OCI-LY1 (cell line): ENCODE results near the gene DNAJB12.

ENCODE experiments used
- H2AFZ ChIP-seq: fragments of 200-600 bp; sonication (generic), shearing (Covaris generic); 2 replicates; pipeline ENCODE4 v1.6.0; 2014; ENCODE audit warnings: antibody characterized with exemption, mild to moderate bottlenecking, low read length
- H3F3A ChIP-seq: fragments of 200-600 bp; sonication (generic), shearing (Covaris generic); 2 replicates; pipeline ENCODE4 v1.6.0; 2014; ENCODE audit warnings: mild to moderate bottlenecking, antibody characterized with exemption, low read length, moderate library complexity; ENCODE audit not compliant: insufficient read depth
- H3K27ac ChIP-seq: fragments of 200-600 bp; sonication (generic); 2 replicates; pipeline ENCODE4 v1.5.1; 2014; ENCODE audit warnings: low read length, mixed run types, mild to moderate bottlenecking, low read depth; ENCODE audit not compliant: poor library complexity, severe bottlenecking
- H3K27me3 ChIP-seq: fragments of 200-600 bp; sonication (generic); 2 replicates; pipeline ENCODE4 v1.6.0; 2014; ENCODE audit warnings: antibody characterized with exemption, mild to moderate bottlenecking, low read length, moderate library complexity; ENCODE audit not compliant: insufficient read depth
- H3K36me3 ChIP-seq: fragments of 200-600 bp; sonication (generic); 2 replicates; pipeline ENCODE4 v1.6.1; 2014; ENCODE audit warnings: mild to moderate bottlenecking, antibody characterized with exemption, low read length, moderate library complexity, mixed read lengths; ENCODE audit not compliant: insufficient read depth
- H3K4me1 ChIP-seq: fragments of 200-600 bp; sonication (generic); 2 replicates; pipeline ENCODE4 v1.5.1; 2014; ENCODE audit warnings: mild to moderate bottlenecking, low read length, moderate library complexity; ENCODE audit not compliant: insufficient read depth, severe bottlenecking
- H3K4me2 ChIP-seq: fragments of 200-600 bp; sonication (generic), shearing (Covaris generic); 2 replicates; pipeline ENCODE4 v1.6.1; 2014; ENCODE audit warnings: low read length
- H3K4me3 ChIP-seq: fragments of 200-600 bp; sonication (generic); 2 replicates; pipeline ENCODE4 v1.5.1; 2014; ENCODE audit warnings: low read length, low read depth, mild to moderate bottlenecking, mixed read lengths; ENCODE audit not compliant: poor library complexity, severe bottlenecking
- H3K79me2 ChIP-seq: fragments of 200-600 bp; shearing (Covaris generic); 2 replicates; pipeline ENCODE4 v1.6.1; 2016; ENCODE audit warnings: mixed run types, low read length, mixed read lengths; ENCODE audit not compliant: insufficient read depth
- H3K9ac ChIP-seq: fragments of 200-600 bp; sonication (generic), shearing (Covaris generic); 2 replicates; pipeline ENCODE4 v1.6.1; 2014; ENCODE audit warnings: mild to moderate bottlenecking, low read length, mixed read lengths
- H3K9me2 ChIP-seq: fragments of 200-600 bp; sonication (generic), shearing (Covaris generic); 2 replicates; pipeline ENCODE4 v1.6.1; 2014; ENCODE audit warnings: low read depth, mild to moderate bottlenecking, low read length, mixed read lengths
- H3K9me3 ChIP-seq: fragments of 200-600 bp; shearing (Covaris generic); 2 replicates; pipeline ENCODE4 v1.6.1; 2014; ENCODE audit warnings: low read length, mixed read lengths
- H4K20me1 ChIP-seq: fragments of 200-600 bp; sonication (generic), shearing (Covaris generic); 2 replicates; pipeline ENCODE4 v1.6.0; 2016; ENCODE audit warnings: mild to moderate bottlenecking, low read length; ENCODE audit not compliant: insufficient read depth
- CTCF ChIP-seq: fragments of 200-600 bp; sonication (generic), shearing (Covaris generic); IDR thresholded peaks from 2 replicates; pipeline ENCODE4 v1.5.1; 2017; ENCODE audit warnings: mild to moderate bottlenecking, antibody characterized with exemption, low read length, moderate library complexity, mixed read lengths
- EZH2 ChIP-seq: fragments of 200-600 bp; sonication (generic), shearing (Covaris generic); IDR thresholded peaks from 2 replicates; pipeline ENCODE4 v1.8.0; 2017; ENCODE audit warnings: borderline replicate concordance, mixed run types, mild to moderate bottlenecking, antibody characterized with exemption, low read length, moderate library complexity, mixed read lengths

The DNAJB12 gene

GRCh38 chr10:72375173-72375572 is 20.5 kb upstream of the DNAJB12 start:
- Histone ChIP-seq H3K4me1 (no peaks in the 10 kb centered on the region), H3K4me2 (no peak overlapping the region), H3K27ac (no peak overlapping the region), H3K9me3 (no peaks in the 10 kb centered on the region), H3K9ac (no peak overlapping the region), H4K20me1 (no peaks in the 10 kb centered on the region), H3K4me3 (no peak overlapping the region), H3K79me2 (no peaks in the 10 kb centered on the region), H3K27me3 (no peaks in the 10 kb centered on the region), H2AFZ (no peak overlapping the region), H3K9me2 (no peaks in the 10 kb centered on the region), H3K36me3 (no peaks in the 10 kb centered on the region), H3F3A (no peaks in the 10 kb centered on the region)
- TF ChIP-seq EZH2: no peak
- no peak for TF ChIP-seq CTCF

GRCh38 chr10:72370201-72370722 is 15.5 kb upstream of the DNAJB12 start:
- no peaks in the 10 kb centered on the region; the same call in 1 of the 2 replicates for H3K36me3 ChIP-seq
- no peaks in the 10 kb centered on the region for H3K4me1 ChIP-seq
- no peaks in the 10 kb centered on the region for H3K9me2 ChIP-seq
- H3K4me3 ChIP-seq: no peak overlapping the region
- H3K4me2 ChIP-seq: no peak overlapping the region
- TF ChIP-seq CTCF (no peak), EZH2 (no peak)
- no peaks in the 10 kb centered on the region for H3K79me2 ChIP-seq
- H3K27me3 ChIP-seq: no peaks in the 10 kb centered on the region
- H2AFZ ChIP-seq: no peak overlapping the region
- H3K9me3 ChIP-seq: no peaks in the 10 kb centered on the region
- no peak overlapping the region for H3K27ac ChIP-seq
- H3K9ac ChIP-seq: no peak overlapping the region
- H3F3A ChIP-seq: no peaks in the 10 kb centered on the region
- no peaks in the 10 kb centered on the region for H4K20me1 ChIP-seq

- Histone ChIP-seq H3K79me2 (no peaks in the 10 kb centered on the region), H3K9me2 (no peaks in the 10 kb centered on the region), H3K27me3 (no peaks in the 10 kb centered on the region), H3K4me1 (peaks cover 9% of the 10 kb centered on the region), H4K20me1 (no peaks in the 10 kb centered on the region), H3K9me3 (no peaks in the 10 kb centered on the region), H3K27ac (no peak overlapping the region), H3K4me3 (no peak overlapping the region), H3K4me2 (no peak overlapping the region), H3K36me3 (no peaks in the 10 kb centered on the region; the same call in 1 of the 2 replicates), H3F3A (no peaks in the 10 kb centered on the region), H3K9ac (no peak overlapping the region), H2AFZ (no peak overlapping the region)
- TF ChIP-seq EZH2 (no peak), CTCF (no peak)
These were observed 12.7 kb upstream of the DNAJB12 start for GRCh38 chr10:72367301-72367960.
